Stimulated activated CD4-positive, alpha-beta T cell treated with anti-CD3 and anti-CD28 coated beads, Interleukin-4, amount 100 ng/mL, for 48 hours (primary cell): ENCODE measurements around the gene TIMP2.
A peak's percentile ranks its signal among the peaks of the same experiment; 100 is the strongest.

Source experiments
- DNase-seq, 2 donors: peaks; one replicate each; pipeline ENCODE4 v3.0.0-alpha.2; 2020; ENCODE audit warnings: low read depth in 2 of 2

TIMP2 gene

GRCh38 chr17:78817123-78817522 is 108.1 kb downstream of the TIMP2 start:
- DNase-seq, result peak in 1 of 2 donors; percentile 60

DNA sequence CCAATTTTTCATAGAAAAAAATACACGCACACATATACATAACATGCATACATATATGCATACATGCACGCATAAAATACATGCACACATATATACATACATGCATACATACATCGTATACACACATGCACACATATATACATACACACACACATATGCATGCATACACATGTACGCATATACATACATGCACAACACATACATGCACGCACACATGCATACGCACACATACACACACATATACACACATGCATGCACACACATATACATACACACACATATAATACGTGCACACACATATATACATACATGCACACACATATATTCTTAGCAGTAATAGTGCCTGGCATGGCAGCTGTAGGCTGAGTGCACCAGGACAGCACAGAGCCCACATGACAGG is 109.5 kb downstream of the TIMP2 start:
- DNase-seq, result no peak

GRCh38 chr17:78812855-78813254 is 112.3 kb downstream of the TIMP2 start:
- DNase-seq, result no peak

- no peak for DNase-seq
Observed at GRCh38 chr17:78808163-78808562, 117.0 kb downstream of the TIMP2 start.

GRCh38 chr17:78806451-78806850 is 118.7 kb downstream of the TIMP2 start:
- no peak for DNase-seq

DNA sequence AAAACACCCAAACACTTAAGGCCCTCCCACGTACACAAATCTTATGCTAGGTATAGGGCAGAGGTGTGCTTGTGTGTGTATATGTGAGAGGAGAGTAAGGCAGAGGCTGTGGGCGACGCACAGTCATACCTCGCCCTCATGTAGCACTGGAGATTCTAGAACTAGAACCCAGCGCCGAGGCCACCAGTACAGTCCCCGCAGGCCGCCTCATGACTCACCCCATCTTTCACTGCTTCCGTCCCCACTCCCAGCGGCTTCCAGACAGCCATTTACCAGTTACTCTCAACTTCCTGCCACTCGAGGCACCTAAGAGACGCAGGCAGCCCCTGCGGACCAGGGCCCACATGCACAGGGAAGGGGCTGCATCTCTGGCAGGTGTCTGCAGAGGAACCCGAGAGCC is 119.9 kb downstream of the TIMP2 start:
- DNase-seq, result peak; percentile 51 to 75

GRCh38 chr17:78804777-78805176 is 120.4 kb downstream of the TIMP2 start:
- peak in 1 of 2 donors; percentile 50 for DNase-seq

GRCh38 chr17:78803186-78803845 is 121.9 kb downstream of the TIMP2 start:
- no peak for DNase-seq
